ENCODE results near the gene IER5.
"Not testable (repeated sequence)": the region's sequence is repeated elsewhere in the genome, so short reads cannot be mapped to it uniquely, and the experiment has no call there.

The IER5 gene

GRCh38 chr1:181112071-181112929, 23.8 kb downstream of the IER5 start:
- TF ChIP-seq, protein P1, sequence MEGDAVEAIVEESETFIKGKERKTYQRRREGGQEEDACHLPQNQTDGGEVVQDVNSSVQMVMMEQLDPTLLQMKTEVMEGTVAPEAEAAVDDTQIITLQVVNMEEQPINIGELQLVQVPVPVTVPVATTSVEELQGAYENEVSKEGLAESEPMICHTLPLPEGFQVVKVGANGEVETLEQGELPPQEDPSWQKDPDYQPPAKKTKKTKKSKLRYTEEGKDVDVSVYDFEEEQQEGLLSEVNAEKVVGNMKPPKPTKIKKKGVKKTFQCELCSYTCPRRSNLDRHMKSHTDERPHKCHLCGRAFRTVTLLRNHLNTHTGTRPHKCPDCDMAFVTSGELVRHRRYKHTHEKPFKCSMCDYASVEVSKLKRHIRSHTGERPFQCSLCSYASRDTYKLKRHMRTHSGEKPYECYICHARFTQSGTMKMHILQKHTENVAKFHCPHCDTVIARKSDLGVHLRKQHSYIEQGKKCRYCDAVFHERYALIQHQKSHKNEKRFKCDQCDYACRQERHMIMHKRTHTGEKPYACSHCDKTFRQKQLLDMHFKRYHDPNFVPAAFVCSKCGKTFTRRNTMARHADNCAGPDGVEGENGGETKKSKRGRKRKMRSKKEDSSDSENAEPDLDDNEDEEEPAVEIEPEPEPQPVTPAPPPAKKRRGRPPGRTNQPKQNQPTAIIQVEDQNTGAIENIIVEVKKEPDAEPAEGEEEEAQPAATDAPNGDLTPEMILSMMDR (IDR thresholded peaks at IDR 0.05; ENCODE audit: low read depth, low read length) = no peak
- no peak for DNase-seq
- no peaks in the 10 kb centered on the region for H3K9me3 ChIP-seq (ENCODE audit: severe bottlenecking)
- H3K36me3 ChIP-seq = no peaks in the 10 kb centered on the region
- H3K4me3 ChIP-seq (ENCODE audit: low read depth, low read length) = no peak overlapping the region
- no peaks in the 10 kb centered on the region for H3K27me3 ChIP-seq (ENCODE audit: insufficient read depth, low read depth, severe bottlenecking)
- H3K27ac ChIP-seq = no peak overlapping the region

- H3K36me3 ChIP-seq = no peaks in the 10 kb centered on the region
- no peak overlapping the region for H3K27ac ChIP-seq
- H3K27me3 ChIP-seq (ENCODE audit: insufficient read depth, low read depth, severe bottlenecking) = no peaks in the 10 kb centered on the region
- DNase-seq = no peak
- TF ChIP-seq, protein P1 (IDR thresholded peaks at IDR 0.05; ENCODE audit: low read depth, low read length) = no peak
- H3K4me3 ChIP-seq (ENCODE audit: low read depth, low read length) = no peak overlapping the region
- no peaks in the 10 kb centered on the region for H3K9me3 ChIP-seq (ENCODE audit: severe bottlenecking)
These were observed 24.6 kb downstream of the IER5 start for GRCh38 chr1:181113059-181113641.

GRCh38 chr1:181114574-181115367, 26.3 kb downstream of the IER5 start:
- Histone ChIP-seq H3K36me3 (no peaks in the 10 kb centered on the region), H3K9me3 (ENCODE audit: severe bottlenecking) (no peaks in the 10 kb centered on the region), H3K27me3 (ENCODE audit: insufficient read depth, low read depth, severe bottlenecking) (no peaks in the 10 kb centered on the region), H3K27ac (no peak overlapping the region), H3K4me3 (ENCODE audit: low read depth, low read length) (no peak overlapping the region)
- no peak for DNase-seq
- TF ChIP-seq, protein P1 (IDR thresholded peaks at IDR 0.05; ENCODE audit: low read depth, low read length) = no peak

- DNase-seq = no peak
- TF ChIP-seq, protein P1 (IDR thresholded peaks at IDR 0.05; ENCODE audit: low read depth, low read length) = no peak
- Histone ChIP-seq H3K27me3 (ENCODE audit: insufficient read depth, low read depth, severe bottlenecking) (no peaks in the 10 kb centered on the region), H3K4me3 (ENCODE audit: low read depth, low read length) (no peak overlapping the region), H3K36me3 (no peaks in the 10 kb centered on the region), H3K27ac (no peak overlapping the region), H3K9me3 (ENCODE audit: severe bottlenecking) (no peaks in the 10 kb centered on the region)
These were observed 26.8 kb downstream of the IER5 start for GRCh38 chr1:181115368-181115684.

- H3K27ac ChIP-seq; H3K9me3 ChIP-seq (ENCODE audit: severe bottlenecking); DNase-seq; H3K36me3 ChIP-seq; H3K4me3 ChIP-seq (ENCODE audit: low read depth, low read length); H3K27me3 ChIP-seq (ENCODE audit: insufficient read depth, low read depth, severe bottlenecking): not testable (repeated sequence)
These were observed 27.5 kb downstream of the IER5 start for GRCh38 chr1:181115971-181116370.

DNA sequence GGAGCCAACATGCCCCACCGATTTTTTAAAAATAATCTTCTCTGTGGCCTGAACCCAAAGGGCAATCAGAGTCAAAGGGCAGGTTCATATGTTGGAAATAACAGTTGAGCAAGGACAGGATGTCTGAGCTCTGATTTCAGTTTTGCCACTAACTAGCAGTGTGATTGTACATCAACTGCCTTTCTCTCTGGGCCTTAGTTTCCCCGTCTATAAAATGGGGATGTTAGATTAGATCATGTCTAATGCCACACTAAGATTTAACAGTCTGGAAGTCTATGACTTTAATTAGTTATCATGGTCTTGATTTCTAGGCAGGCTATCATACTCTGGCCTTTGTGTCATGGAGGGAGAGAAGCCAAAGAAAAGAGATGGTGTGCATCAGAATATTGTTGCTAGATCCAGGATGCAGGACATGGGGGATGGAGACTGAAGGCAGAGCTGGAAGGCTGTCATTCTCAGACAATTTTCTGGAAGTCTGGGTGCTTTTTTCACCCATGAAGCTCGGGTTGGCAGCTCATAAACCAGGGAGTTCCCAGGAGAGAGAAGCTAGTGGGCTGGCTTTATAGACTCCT, 28.4 kb downstream of the IER5 start:
- H3K27me3 ChIP-seq (ENCODE audit: insufficient read depth, low read depth, severe bottlenecking) = no peaks in the 10 kb centered on the region
- no peak for DNase-seq
- no peak overlapping the region for H3K4me3 ChIP-seq (ENCODE audit: low read depth, low read length)
- no peak overlapping the region for H3K27ac ChIP-seq
- TF ChIP-seq, protein P1 (IDR thresholded peaks at IDR 0.05; ENCODE audit: low read depth, low read length) = no peak
- no peaks in the 10 kb centered on the region for H3K9me3 ChIP-seq (ENCODE audit: severe bottlenecking)
- no peaks in the 10 kb centered on the region for H3K36me3 ChIP-seq
